Measurements from ENCODE around the gene PCF11. TPM values are rescaled to one million over a fixed set of nuclear protein-coding genes. Genes with fewer than 3 reads are reported as not detected.

Gene PCF11
- total and polyA plus RNA-seq, 2 of the 13 experiments (the other 11 are each of a cell fraction or from before 2014, with no cell fraction given) = 40.3 to 47.7 TPM

GRCh38 chr11:83156996-83157593 lies at the start of gene PCF11 (continued):
- no peak for TF ChIP-seq NFAT5 (CRISPR knock-in tag; IDR thresholded peaks at IDR 0.05)
- no peak for TF ChIP-seq DZIP1 (CRISPR knock-in tag; IDR thresholded peaks at IDR 0.05)
- TF ChIP-seq PHF8 (CRISPR knock-in tag; IDR thresholded peaks at IDR 0.05) = peak; percentile 72
- no peak for TF ChIP-seq TP53 (CRISPR knock-in tag; conservative IDR thresholded peaks at IDR 0.05)
- no peak for TF ChIP-seq ZNF674 (CRISPR knock-in tag; IDR thresholded peaks at IDR 0.05; ENCODE audit: low read depth)
- TF ChIP-seq PHF5A (CRISPR knock-in tag; IDR thresholded peaks at IDR 0.05; ENCODE audit: low read depth, unreplicated experiment) = no peak
- peak; percentile 96 for TF ChIP-seq SRSF1 (optimal IDR thresholded peaks at IDR 0.05; ENCODE audit: low read depth, low read length)
- TF ChIP-seq MXD1 (CRISPR knock-in tag; IDR thresholded peaks at IDR 0.05) = no peak
- TF ChIP-seq THAP8 (CRISPR knock-in tag; IDR thresholded peaks at IDR 0.05; ENCODE audit: borderline replicate concordance) = no peak
- TF ChIP-seq, protein P1, sequence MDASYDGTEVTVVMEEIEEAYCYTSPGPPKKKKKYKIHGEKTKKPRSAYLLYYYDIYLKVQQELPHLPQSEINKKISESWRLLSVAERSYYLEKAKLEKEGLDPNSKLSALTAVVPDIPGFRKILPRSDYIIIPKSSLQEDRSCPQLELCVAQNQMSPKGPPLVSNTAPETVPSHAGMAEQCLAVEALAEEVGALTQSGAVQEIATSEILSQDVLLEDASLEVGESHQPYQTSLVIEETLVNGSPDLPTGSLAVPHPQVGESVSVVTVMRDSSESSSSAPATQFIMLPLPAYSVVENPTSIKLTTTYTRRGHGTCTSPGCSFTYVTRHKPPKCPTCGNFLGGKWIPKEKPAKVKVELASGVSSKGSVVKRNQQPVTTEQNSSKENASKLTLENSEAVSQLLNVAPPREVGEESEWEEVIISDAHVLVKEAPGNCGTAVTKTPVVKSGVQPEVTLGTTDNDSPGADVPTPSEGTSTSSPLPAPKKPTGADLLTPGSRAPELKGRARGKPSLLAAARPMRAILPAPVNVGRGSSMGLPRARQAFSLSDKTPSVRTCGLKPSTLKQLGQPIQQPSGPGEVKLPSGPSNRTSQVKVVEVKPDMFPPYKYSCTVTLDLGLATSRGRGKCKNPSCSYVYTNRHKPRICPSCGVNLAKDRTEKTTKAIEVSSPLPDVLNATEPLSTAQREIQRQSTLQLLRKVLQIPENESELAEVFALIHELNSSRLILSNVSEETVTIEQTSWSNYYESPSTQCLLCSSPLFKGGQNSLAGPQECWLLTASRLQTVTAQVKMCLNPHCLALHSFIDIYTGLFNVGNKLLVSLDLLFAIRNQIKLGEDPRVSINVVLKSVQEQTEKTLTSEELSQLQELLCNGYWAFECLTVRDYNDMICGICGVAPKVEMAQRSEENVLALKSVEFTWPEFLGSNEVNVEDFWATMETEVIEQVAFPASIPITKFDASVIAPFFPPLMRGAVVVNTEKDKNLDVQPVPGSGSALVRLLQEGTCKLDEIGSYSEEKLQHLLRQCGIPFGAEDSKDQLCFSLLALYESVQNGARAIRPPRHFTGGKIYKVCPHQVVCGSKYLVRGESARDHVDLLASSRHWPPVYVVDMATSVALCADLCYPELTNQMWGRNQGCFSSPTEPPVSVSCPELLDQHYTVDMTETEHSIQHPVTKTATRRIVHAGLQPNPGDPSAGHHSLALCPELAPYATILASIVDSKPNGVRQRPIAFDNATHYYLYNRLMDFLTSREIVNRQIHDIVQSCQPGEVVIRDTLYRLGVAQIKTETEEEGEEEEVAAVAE (CRISPR knock-in tag; IDR thresholded peaks at IDR 0.05; ENCODE audit: borderline replicate concordance) = 0 out of 2 replicates have a peak, but pooled peaks have one; percentile 11
